Colonic mucosa (tissue), 4 donors: ENCODE results near the gene OR4Q2. TPM values are rescaled to one million over a fixed set of nuclear protein-coding genes. Genes with fewer than 3 reads are reported as not detected.

Experiments used
- DNase-seq: peaks from one replicate; pipeline ENCODE4 v3.0.0-alpha.2; 2020
- H3K27ac ChIP-seq: fragments of 200-600 bp; one replicate; pipeline ENCODE4 v1.8.0; 2021
- H3K27me3 ChIP-seq: fragments of 200-600 bp; one replicate; pipeline ENCODE4 v1.8.0; 2021
- H3K36me3 ChIP-seq: fragments of 200-600 bp; one replicate; pipeline ENCODE4 v1.8.0; 2021
- H3K4me1 ChIP-seq: fragments of 200-600 bp; one replicate; pipeline ENCODE4 v1.8.0; 2021; ENCODE audit warnings: mild to moderate bottlenecking
- H3K4me3 ChIP-seq: fragments of 200-600 bp; one replicate; pipeline ENCODE4 v1.8.0; 2021
- H3K9ac ChIP-seq, 2 donors: one replicate each; pipeline ENCODE4 v1.7.0; 2013; ENCODE audit warnings: control low read depth in 2 of 2, low read depth in 2 of 2, low read length in 2 of 2
- H3K9me3 ChIP-seq: fragments of 200-600 bp; one replicate; pipeline ENCODE4 v1.8.0; 2021
- CTCF ChIP-seq: fragments of 200-600 bp; IDR thresholded peaks from one replicate; pipeline ENCODE4 v1.8.0; 2022; ENCODE audit warnings: antibody characterized with exemption, mild to moderate bottlenecking
- intact Hi-C: fragments of 100-400 bp; cut with DNase I; formaldehyde crosslinking; loops from one replicate; pipeline ENCODE4 v1.14.1; 2022
- total RNA-seq, 2 donors: library from RNA; stranded (reverse); fragmentation: NEBNext Ultra II Directional in 1 of 2; extraction: Animal tissue kit (Norgen Biotek cat#: 25700) in 1 of 2; gene quantifications; one replicate each; pipeline ENCODE4 v1.2.1, GENCODE V29; 2021
- donor health status: healthy.
- donor health status: DM: no; HTN: no; CAD: no.
- donor health status: DM: no; HTN: no; CAD: no.

The OR4Q2 gene
- total RNA-seq, 2 donors from 2014 or later: not detected

GRCh38 chr14:20008156-20008555, 6.2 kb downstream of the OR4Q2 start:
- intact Hi-C loops: no loop called here
- no peaks in the 10 kb centered on the region for H3K4me1 ChIP-seq
- TF ChIP-seq CTCF: no peak
- no peak overlapping the region for H3K9ac ChIP-seq
- no peak overlapping the region for H3K4me3 ChIP-seq
- no peaks in the 10 kb centered on the region for H3K36me3 ChIP-seq
- H3K9me3 ChIP-seq: no peaks in the 10 kb centered on the region
- H3K27ac ChIP-seq: no peak overlapping the region
- H3K27me3 ChIP-seq: no peaks in the 10 kb centered on the region
- no peak for DNase-seq

GRCh38 chr14:20019257-20019865, 17.4 kb downstream of the OR4Q2 start, which contains the start of gene OR4K14:
OR4K14 (minus strand) TSS chr14:20019307; CDS start chr14:20015193, 4,114 bp downstream.
- Histone ChIP-seq H3K36me3 (no peaks in the 10 kb centered on the region), H3K27ac (no peak within 1 kb of the TSS), H3K4me3 (no peak within 1 kb of the TSS), H3K27me3 (no peaks in the 10 kb centered on the region), H3K9me3 (no peaks in the 10 kb centered on the region), H3K4me1 (no peaks in the 10 kb centered on the region), H3K9ac (no peak within 1 kb of the TSS)
- no peak for TF ChIP-seq CTCF
- DNase-seq: no peak
- intact Hi-C loops: no loop called here

GRCh38 chr14:20031058-20031457, 29.1 kb downstream of the OR4Q2 start:
- no peak for TF ChIP-seq CTCF
- intact Hi-C loops: no loop called here
- no peak for DNase-seq
- H3K9me3 ChIP-seq: no peaks in the 10 kb centered on the region
- H3K4me1 ChIP-seq: no peaks in the 10 kb centered on the region
- no peaks in the 10 kb centered on the region for H3K36me3 ChIP-seq
- H3K9ac ChIP-seq: no peak overlapping the region
- no peak overlapping the region for H3K4me3 ChIP-seq
- no peaks in the 10 kb centered on the region for H3K27me3 ChIP-seq
- H3K27ac ChIP-seq: no peak overlapping the region

- no peaks in the 10 kb centered on the region for H3K27me3 ChIP-seq
- no peak for TF ChIP-seq CTCF
- no peak overlapping the region for H3K4me3 ChIP-seq
- no peaks in the 10 kb centered on the region for H3K36me3 ChIP-seq
- H3K4me1 ChIP-seq: no peaks in the 10 kb centered on the region
- no peak for DNase-seq
- H3K27ac ChIP-seq: no peak overlapping the region
- H3K9ac ChIP-seq: no peak overlapping the region
- H3K9me3 ChIP-seq: no peaks in the 10 kb centered on the region
- intact Hi-C loops: no loop called here
These were observed 33.5 kb downstream of the OR4Q2 start for GRCh38 chr14:20035449-20035848.

- intact Hi-C loops: no loop called here
- H3K4me3 ChIP-seq: no peak within 1 kb of the TSS
- DNase-seq: no peak
- no peaks in the 10 kb centered on the region for H3K4me1 ChIP-seq
- no peak for TF ChIP-seq CTCF
- H3K27ac ChIP-seq: no peak within 1 kb of the TSS
- H3K9ac ChIP-seq: no peak within 1 kb of the TSS
- H3K36me3 ChIP-seq: no peaks in the 10 kb centered on the region
- no peaks in the 10 kb centered on the region for H3K27me3 ChIP-seq
- no peaks in the 10 kb centered on the region for H3K9me3 ChIP-seq
These were observed 34.0 kb downstream of the OR4Q2 start, which contains the start of gene OR4K13 for GRCh38 chr14:20035938-20036337. OR4K13 (minus strand) TSS chr14:20036038; CDS start chr14:20034758, 1,280 bp downstream.
